Right atrium auricular region (tissue), 2 donors: Measurements from ENCODE around the gene WDR93. TPM values are rescaled to one million over a fixed set of nuclear protein-coding genes. Genes with fewer than 3 reads are reported as not detected.

Source experiments
- DNase-seq: peaks from one replicate; pipeline ENCODE4 v3.0.0-alpha.2; 2019; ENCODE audit warnings: low spot score
- H3K27ac ChIP-seq, 2 donors: fragments of 200-600 bp; sonication (generic); 1 replicate in 1 of 2; 2 replicates in 1 of 2; pipeline ENCODE4 v1.5.1; 2016 to 2019
- H3K27me3 ChIP-seq, 2 donors: fragments of 200-600 bp; sonication (generic); one replicate each; pipeline versions ENCODE4 v1.5.1 to v1.6.0; 2017 to 2019
- H3K36me3 ChIP-seq: fragments of 200-600 bp; sonication (generic); one replicate; pipeline ENCODE4 v1.5.1; 2016
- H3K4me1 ChIP-seq, 2 donors: fragments of 200-600 bp; sonication (generic); one replicate each; pipeline versions ENCODE4 v1.5.1 to v1.6.0; 2017 to 2019
- H3K4me3 ChIP-seq, 2 donors: fragments of 200-600 bp; sonication (generic); 1 replicate in 1 of 2; 2 replicates in 1 of 2; pipeline ENCODE4 v1.5.1; 2017 to 2019; ENCODE audit warnings: mild to moderate bottlenecking in 1 of 2, moderate library complexity in 1 of 2
- H3K9me3 ChIP-seq, 2 donors: fragments of 200-600 bp; sonication (generic); one replicate each; pipeline ENCODE4 v1.5.1; 2019
- CTCF ChIP-seq, 2 donors: fragments of 200-600 bp; sonication (generic); IDR thresholded peaks; one replicate each; pipeline ENCODE4 v1.5.1; 2019; ENCODE audit warnings: antibody characterized with exemption in 2 of 2
- total RNA-seq, 2 donors: library from RNA; depleted of rRNA; stranded (reverse); fragments of >200 nt; gene quantifications; one replicate each; pipeline ENCODE4 v1.1.0, GENCODE V29; 2016

WDR93 gene
- total RNA-seq, 2 donors from 2014 or later, result 0.20 TPM; not detected in 1

- Histone ChIP-seq H3K9me3 (peaks cover 0 to 10% of the 10 kb centered on the region in 2 donors), H3K27ac (no peak overlapping the region), H3K4me3 (no peak overlapping the region), H3K27me3 (no peaks in the 10 kb centered on the region), H3K4me1 (no peaks in the 10 kb centered on the region), H3K36me3 (no peaks in the 10 kb centered on the region)
- DNase-seq, result no peak
- TF ChIP-seq CTCF (IDR thresholded peaks at IDR 0.05), result no peak
Measured at GRCh38 chr15:89792106-89792805, 101.6 kb downstream of the WDR93 start.

Other genes starting within 250 kb of the WDR93 start
- under 1 TPM; 0.37 to 0.43 TPM for gene RHCG, start 194.2 kb upstream of the WDR93 start, total RNA-seq
- gene TICRR, start 115.3 kb upstream of the WDR93 start, total RNA-seq, result not detected
- 1 to 10 TPM; 2.9 to 7.6 TPM for gene KIF7, start 35.3 kb upstream of the WDR93 start, total RNA-seq
- 10 to 100 TPM in 1 of 2 donors, 1 to 10 TPM in 1; 3.6 to 22.6 TPM for gene PLIN1, start 11.4 kb upstream of the WDR93 start, total RNA-seq
- gene PEX11A, start 57 bp upstream of the WDR93 start, total RNA-seq, result 10 to 100 TPM; 11.6 to 14.8 TPM
- gene MESP1, start 60.4 kb downstream of the WDR93 start, total RNA-seq, result 1 to 10 TPM; 2.3 to 2.4 TPM
- gene MESP2, start 85.5 kb downstream of the WDR93 start, total RNA-seq, result not detected
- gene ANPEP, start 124.0 kb downstream of the WDR93 start, total RNA-seq, result 10 to 100 TPM in 1 of 2 donors, 1 to 10 TPM in 1; 8.1 to 22.7 TPM
- gene AP3S2, start 203.2 kb downstream of the WDR93 start, total RNA-seq, result 10 to 100 TPM; 42.1 to 65.9 TPM
- 10 to 100 TPM in 1 of 2 donors, 1 to 10 TPM in 1; 8.3 to 11.8 TPM for gene ARPIN, start 222.1 kb downstream of the WDR93 start, total RNA-seq